AG08396 (cell line): ENCODE measurements around the gene BNC2.
"Not testable (repeated sequence)": the region's sequence is repeated elsewhere in the genome, so short reads cannot be mapped to it uniquely, and the experiment has no call there.

Experiments used
- DNase-seq: peaks from one replicate; pipeline ENCODE4 v3.0.0; 2012; ENCODE audit warnings: low spot score, mixed read lengths

The BNC2 gene

GRCh38 chr9:16500386-16500785 lies 370.1 kb downstream of the BNC2 start:
- no peak for DNase-seq

GRCh38 chr9:16499892-16500291 lies 370.6 kb downstream of the BNC2 start:
- no peak for DNase-seq

GRCh38 chr9:16496908-16497307 lies 373.6 kb downstream of the BNC2 start:
- no peak for DNase-seq

- DNase-seq: no peak
Measured at GRCh38 chr9:16487915-16488314, 382.6 kb downstream of the BNC2 start.

- no peak for DNase-seq
Measured at GRCh38 chr9:16485575-16486321, 384.7 kb downstream of the BNC2 start.

- DNase-seq: no peak
Measured at GRCh38 chr9:16485160-16485559, 385.3 kb downstream of the BNC2 start.

GRCh38 chr9:16484744-16485143 lies 385.7 kb downstream of the BNC2 start:
- no peak for DNase-seq

- no peak for DNase-seq
Measured at GRCh38 chr9:16484180-16484579, 386.3 kb downstream of the BNC2 start.

- no peak for DNase-seq
Measured at GRCh38 chr9:16482764-16483163, 387.7 kb downstream of the BNC2 start.

- DNase-seq: not testable (repeated sequence)
Measured at GRCh38 chr9:16480584-16480983, 389.9 kb downstream of the BNC2 start.

GRCh38 chr9:16475996-16476395 lies 394.5 kb downstream of the BNC2 start:
- no peak for DNase-seq

GRCh38 chr9:16475257-16475656 lies 395.2 kb downstream of the BNC2 start:
- no peak for DNase-seq

GRCh38 chr9:16469184-16469583 lies 401.3 kb downstream of the BNC2 start:
- DNase-seq: no peak

- DNase-seq: no peak
Measured at GRCh38 chr9:16461851-16462250, 408.6 kb downstream of the BNC2 start.

- DNase-seq: no peak
Measured at GRCh38 chr9:16461137-16461840, 409.2 kb downstream of the BNC2 start.

- DNase-seq: no peak
Measured at GRCh38 chr9:16460696-16461095, 409.8 kb downstream of the BNC2 start.

GRCh38 chr9:16459421-16460148 lies 410.9 kb downstream of the BNC2 start:
- DNase-seq: no peak

- no peak for DNase-seq
Measured at GRCh38 chr9:16458696-16459420, 411.6 kb downstream of the BNC2 start.

GRCh38 chr9:16455842-16456241 lies 414.6 kb downstream of the BNC2 start:
- no peak for DNase-seq

- DNase-seq: no peak
Measured at GRCh38 chr9:16453390-16453789, 417.1 kb downstream of the BNC2 start.

- no peak for DNase-seq
Measured at GRCh38 chr9:16450578-16450977, 419.9 kb downstream of the BNC2 start.

- no peak for DNase-seq
Measured at GRCh38 chr9:16450043-16450442, 420.4 kb downstream of the BNC2 start.
